ENCODE results near the gene TBK1.

DNA sequence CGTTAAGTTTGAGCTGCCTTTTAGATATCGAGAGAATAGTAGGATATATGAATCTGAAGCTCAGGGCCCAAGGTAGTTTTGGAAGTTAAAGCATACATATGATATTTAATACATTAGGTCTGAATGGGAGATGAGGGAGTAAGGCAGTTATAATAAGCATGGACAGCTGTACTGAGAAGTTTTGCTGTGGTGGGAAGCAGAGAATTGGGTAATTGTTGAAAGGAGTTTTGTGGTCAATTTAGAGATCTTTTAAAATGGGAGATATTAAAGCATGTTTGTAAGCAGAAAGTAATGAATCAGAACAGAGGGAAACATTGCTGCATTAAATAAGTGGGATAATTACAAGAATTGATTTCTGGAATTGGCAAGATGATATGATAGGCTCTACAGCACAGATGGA lies 21.3 kb downstream of the TBK1 start:
- TF ChIP-seq, protein P1, sequence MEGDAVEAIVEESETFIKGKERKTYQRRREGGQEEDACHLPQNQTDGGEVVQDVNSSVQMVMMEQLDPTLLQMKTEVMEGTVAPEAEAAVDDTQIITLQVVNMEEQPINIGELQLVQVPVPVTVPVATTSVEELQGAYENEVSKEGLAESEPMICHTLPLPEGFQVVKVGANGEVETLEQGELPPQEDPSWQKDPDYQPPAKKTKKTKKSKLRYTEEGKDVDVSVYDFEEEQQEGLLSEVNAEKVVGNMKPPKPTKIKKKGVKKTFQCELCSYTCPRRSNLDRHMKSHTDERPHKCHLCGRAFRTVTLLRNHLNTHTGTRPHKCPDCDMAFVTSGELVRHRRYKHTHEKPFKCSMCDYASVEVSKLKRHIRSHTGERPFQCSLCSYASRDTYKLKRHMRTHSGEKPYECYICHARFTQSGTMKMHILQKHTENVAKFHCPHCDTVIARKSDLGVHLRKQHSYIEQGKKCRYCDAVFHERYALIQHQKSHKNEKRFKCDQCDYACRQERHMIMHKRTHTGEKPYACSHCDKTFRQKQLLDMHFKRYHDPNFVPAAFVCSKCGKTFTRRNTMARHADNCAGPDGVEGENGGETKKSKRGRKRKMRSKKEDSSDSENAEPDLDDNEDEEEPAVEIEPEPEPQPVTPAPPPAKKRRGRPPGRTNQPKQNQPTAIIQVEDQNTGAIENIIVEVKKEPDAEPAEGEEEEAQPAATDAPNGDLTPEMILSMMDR (IDR thresholded peaks at IDR 0.05), result no peak
- TF ChIP-seq, protein P2, sequence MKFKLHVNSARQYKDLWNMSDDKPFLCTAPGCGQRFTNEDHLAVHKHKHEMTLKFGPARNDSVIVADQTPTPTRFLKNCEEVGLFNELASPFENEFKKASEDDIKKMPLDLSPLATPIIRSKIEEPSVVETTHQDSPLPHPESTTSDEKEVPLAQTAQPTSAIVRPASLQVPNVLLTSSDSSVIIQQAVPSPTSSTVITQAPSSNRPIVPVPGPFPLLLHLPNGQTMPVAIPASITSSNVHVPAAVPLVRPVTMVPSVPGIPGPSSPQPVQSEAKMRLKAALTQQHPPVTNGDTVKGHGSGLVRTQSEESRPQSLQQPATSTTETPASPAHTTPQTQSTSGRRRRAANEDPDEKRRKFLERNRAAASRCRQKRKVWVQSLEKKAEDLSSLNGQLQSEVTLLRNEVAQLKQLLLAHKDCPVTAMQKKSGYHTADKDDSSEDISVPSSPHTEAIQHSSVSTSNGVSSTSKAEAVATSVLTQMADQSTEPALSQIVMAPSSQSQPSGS (CRISPR knock-in tag; IDR thresholded peaks at IDR 0.05; ENCODE audit: borderline replicate concordance, low read depth), result no peak
- TF ChIP-seq ZNF671 (CRISPR knock-in tag; IDR thresholded peaks at IDR 0.05), result no peak
- TF ChIP-seq, protein P3, sequence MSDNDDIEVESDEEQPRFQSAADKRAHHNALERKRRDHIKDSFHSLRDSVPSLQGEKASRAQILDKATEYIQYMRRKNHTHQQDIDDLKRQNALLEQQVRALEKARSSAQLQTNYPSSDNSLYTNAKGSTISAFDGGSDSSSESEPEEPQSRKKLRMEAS (CRISPR knock-in tag; IDR thresholded peaks at IDR 0.05), result no peak
- TF ChIP-seq RELA (CRISPR knock-in tag; IDR thresholded peaks at IDR 0.05; ENCODE audit: borderline replicate concordance), result no peak
- no peak for TF ChIP-seq ZNF416 (CRISPR knock-in tag; IDR thresholded peaks at IDR 0.05)
- TF ChIP-seq SP1 (CRISPR knock-in tag; conservative IDR thresholded peaks at IDR 0.05), result no peak
- TF ChIP-seq, protein P4, sequence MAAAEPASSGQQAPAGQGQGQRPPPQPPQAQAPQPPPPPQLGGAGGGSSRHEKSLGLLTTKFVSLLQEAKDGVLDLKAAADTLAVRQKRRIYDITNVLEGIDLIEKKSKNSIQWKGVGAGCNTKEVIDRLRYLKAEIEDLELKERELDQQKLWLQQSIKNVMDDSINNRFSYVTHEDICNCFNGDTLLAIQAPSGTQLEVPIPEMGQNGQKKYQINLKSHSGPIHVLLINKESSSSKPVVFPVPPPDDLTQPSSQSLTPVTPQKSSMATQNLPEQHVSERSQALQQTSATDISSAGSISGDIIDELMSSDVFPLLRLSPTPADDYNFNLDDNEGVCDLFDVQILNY (CRISPR knock-in tag; IDR thresholded peaks at IDR 0.05), result no peak
